Peyer's patch (tissue), 4 donors: ENCODE results near the gene ANO2.

Experiments used
- CTCF ChIP-seq, 6 experiments: fragments of 450-650 bp in 4 of 6; fragments of 200-600 bp in 2 of 6; sonication (generic) in 1 of 6; IDR thresholded peaks; one replicate each; pipeline ENCODE4 v1.5.1; 2017 to 2019; ENCODE audit warnings: antibody characterized with exemption in 6 of 6, mild to moderate bottlenecking in 3 of 6, moderate library complexity in 1 of 6
- POLR2A ChIP-seq, 2 donors: fragments of 450-650 bp; IDR thresholded peaks; one replicate each; pipeline ENCODE4 v1.5.1; 2017; ENCODE audit warnings: antibody characterized with exemption in 2 of 2, mild to moderate bottlenecking in 2 of 2, moderate library complexity in 2 of 2

- TF ChIP-seq CTCF (IDR thresholded peaks at IDR 0.05), result no peak
- no peak for TF ChIP-seq POLR2A (IDR thresholded peaks at IDR 0.05)
These were observed 135.5 kb downstream of the ANO2 start for GRCh38 chr12:5809586-5809985.
